ENCODE measurements around the gene KRT16. TPM values are rescaled to one million over a fixed set of nuclear protein-coding genes. Genes with fewer than 3 reads are reported as not detected.

Gene KRT16
- total RNA-seq, 4 donors from 2014 or later: 65.7 to 772 (median 341) TPM

GRCh38 chr17:41653892-41654677 is 41.5 kb upstream of the KRT16 start:
- Histone ChIP-seq H3K9me3 (no peaks in the 10 kb centered on the region), H3K27ac (peak overlapping the region; percentile 99), H3K4me3 (peak overlapping the region; percentile 19), H3K36me3 (no peaks in the 10 kb centered on the region), H3K4me1 (peaks cover 93% of the 10 kb centered on the region), H3K27me3 (no peaks in the 10 kb centered on the region)
- 43% methylated on average over 1 of the region's 14 CpGs for WGBS
- peak in 2 of 3 donors; percentile 75 to 83 for TF ChIP-seq POLR2AphosphoS5 (IDR thresholded peaks at IDR 0.05)
- TF ChIP-seq, protein P1, sequence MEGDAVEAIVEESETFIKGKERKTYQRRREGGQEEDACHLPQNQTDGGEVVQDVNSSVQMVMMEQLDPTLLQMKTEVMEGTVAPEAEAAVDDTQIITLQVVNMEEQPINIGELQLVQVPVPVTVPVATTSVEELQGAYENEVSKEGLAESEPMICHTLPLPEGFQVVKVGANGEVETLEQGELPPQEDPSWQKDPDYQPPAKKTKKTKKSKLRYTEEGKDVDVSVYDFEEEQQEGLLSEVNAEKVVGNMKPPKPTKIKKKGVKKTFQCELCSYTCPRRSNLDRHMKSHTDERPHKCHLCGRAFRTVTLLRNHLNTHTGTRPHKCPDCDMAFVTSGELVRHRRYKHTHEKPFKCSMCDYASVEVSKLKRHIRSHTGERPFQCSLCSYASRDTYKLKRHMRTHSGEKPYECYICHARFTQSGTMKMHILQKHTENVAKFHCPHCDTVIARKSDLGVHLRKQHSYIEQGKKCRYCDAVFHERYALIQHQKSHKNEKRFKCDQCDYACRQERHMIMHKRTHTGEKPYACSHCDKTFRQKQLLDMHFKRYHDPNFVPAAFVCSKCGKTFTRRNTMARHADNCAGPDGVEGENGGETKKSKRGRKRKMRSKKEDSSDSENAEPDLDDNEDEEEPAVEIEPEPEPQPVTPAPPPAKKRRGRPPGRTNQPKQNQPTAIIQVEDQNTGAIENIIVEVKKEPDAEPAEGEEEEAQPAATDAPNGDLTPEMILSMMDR (IDR thresholded peaks at IDR 0.05): no peak
- DNase-seq (ENCODE audit: low spot score in 2 of 2): peak in 1 of 2 donors; percentile 85

- Histone ChIP-seq H3K4me3 (no peak overlapping the region), H3K27me3 (no peaks in the 10 kb centered on the region), H3K4me1 (peaks cover 91% of the 10 kb centered on the region), H3K36me3 (no peaks in the 10 kb centered on the region), H3K9me3 (no peaks in the 10 kb centered on the region), H3K27ac (peak overlapping the region; percentile 99)
- no peak for DNase-seq (ENCODE audit: low spot score in 2 of 2)
- TF ChIP-seq, protein P1 (IDR thresholded peaks at IDR 0.05): no peak
- TF ChIP-seq POLR2AphosphoS5 (IDR thresholded peaks at IDR 0.05): no peak
- TF ChIP-seq EP300 (IDR thresholded peaks at IDR 0.05): no peak
- TF ChIP-seq POLR2A (IDR thresholded peaks at IDR 0.05): no peak
- WGBS: 60% methylated on average over 4 of the region's 5 CpGs
These were observed 40.9 kb upstream of the KRT16 start for GRCh38 chr17:41653421-41653820.

DNA sequence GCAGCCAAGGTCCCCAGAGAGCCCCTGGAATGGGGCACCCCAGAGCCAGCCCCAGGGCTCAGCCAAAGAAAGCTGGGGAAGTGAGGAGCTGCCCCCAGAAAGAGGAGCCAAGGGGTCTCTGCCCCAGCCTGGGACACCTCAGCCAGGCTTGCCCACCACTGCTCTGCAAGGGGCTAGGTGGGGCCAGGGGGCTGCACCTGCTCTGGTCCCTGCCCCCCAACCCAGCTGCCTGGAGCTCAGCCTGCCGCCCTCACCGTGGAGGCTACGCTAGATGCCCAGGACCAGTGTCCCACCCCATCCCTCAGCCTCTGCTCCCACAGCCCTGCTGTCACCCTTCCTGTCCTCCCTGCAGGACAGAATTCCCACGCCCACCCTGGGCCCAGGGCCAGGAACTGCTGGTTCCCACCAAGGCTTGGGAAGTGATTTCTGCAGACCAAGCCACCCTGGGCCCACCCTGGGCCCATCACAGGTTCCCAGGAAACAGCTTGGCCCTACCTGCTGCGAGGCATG is 39.9 kb upstream of the KRT16 start:
- DNase-seq (ENCODE audit: low spot score in 2 of 2): peak in 1 of 2 donors; percentile 64
- peak overlapping the region; percentile 99 for H3K27ac ChIP-seq
- H3K9me3 ChIP-seq: no peaks in the 10 kb centered on the region
- H3K27me3 ChIP-seq: no peaks in the 10 kb centered on the region
- peaks cover 91% of the 10 kb centered on the region for H3K4me1 ChIP-seq
- no peaks in the 10 kb centered on the region for H3K36me3 ChIP-seq
- TF ChIP-seq EP300 (IDR thresholded peaks at IDR 0.05): no peak
- no peak overlapping the region for H3K4me3 ChIP-seq
- 100% methylated on average over 1 of the region's 5 CpGs for WGBS

DNA sequence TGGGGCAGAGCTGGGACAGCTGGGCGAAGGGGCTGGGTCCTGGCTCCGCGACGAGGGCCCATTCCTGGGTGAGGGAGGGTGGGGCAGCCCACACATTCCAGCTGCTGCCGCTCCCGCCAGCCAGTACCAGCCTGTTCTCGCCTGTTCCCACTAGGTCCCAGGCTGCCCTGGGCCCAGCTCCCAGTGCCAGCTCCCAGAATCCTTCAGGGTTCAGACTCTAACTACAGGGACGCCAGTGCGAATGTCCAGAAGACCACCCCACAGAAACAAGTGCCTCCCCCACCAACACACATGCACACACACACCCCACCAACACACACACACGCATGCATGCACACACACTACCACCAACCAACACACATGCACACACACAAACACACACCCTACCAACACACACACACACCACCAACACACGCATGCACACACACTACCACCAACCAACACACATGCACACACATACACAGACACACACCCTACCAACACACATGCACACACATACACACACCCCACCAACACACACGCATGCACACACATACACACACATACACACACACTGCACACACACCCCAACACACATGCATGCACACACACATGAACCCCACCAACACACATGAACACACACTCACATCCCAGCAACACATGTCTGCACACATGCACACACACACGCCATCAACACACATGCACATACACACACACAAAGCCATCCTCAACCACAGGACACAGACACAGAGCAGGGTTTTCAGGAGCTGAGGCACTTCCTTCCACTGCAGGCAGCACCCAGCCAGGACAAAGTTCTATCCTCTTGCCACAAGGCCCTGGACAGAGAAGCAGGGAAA is 39.3 kb upstream of the KRT16 start:
- H3K9me3 ChIP-seq: no peaks in the 10 kb centered on the region
- no peaks in the 10 kb centered on the region for H3K36me3 ChIP-seq
- TF ChIP-seq EP300 (IDR thresholded peaks at IDR 0.05): no peak
- peak in 2 of 3 donors; percentile 49 to 55 for TF ChIP-seq POLR2AphosphoS5 (IDR thresholded peaks at IDR 0.05)
- TF ChIP-seq POLR2A (IDR thresholded peaks at IDR 0.05): no peak
- TF ChIP-seq, protein P1 (IDR thresholded peaks at IDR 0.05): no peak
- H3K27me3 ChIP-seq: no peaks in the 10 kb centered on the region
- DNase-seq (ENCODE audit: low spot score in 2 of 2): peak in 1 of 2 donors; percentile 75
- peak overlapping the region; percentile 99 for H3K27ac ChIP-seq
- peaks cover 87% of the 10 kb centered on the region for H3K4me1 ChIP-seq
- H3K4me3 ChIP-seq: no peak overlapping the region
- WGBS: 67% methylated on average over 12 of the region's 13 CpGs

DNA sequence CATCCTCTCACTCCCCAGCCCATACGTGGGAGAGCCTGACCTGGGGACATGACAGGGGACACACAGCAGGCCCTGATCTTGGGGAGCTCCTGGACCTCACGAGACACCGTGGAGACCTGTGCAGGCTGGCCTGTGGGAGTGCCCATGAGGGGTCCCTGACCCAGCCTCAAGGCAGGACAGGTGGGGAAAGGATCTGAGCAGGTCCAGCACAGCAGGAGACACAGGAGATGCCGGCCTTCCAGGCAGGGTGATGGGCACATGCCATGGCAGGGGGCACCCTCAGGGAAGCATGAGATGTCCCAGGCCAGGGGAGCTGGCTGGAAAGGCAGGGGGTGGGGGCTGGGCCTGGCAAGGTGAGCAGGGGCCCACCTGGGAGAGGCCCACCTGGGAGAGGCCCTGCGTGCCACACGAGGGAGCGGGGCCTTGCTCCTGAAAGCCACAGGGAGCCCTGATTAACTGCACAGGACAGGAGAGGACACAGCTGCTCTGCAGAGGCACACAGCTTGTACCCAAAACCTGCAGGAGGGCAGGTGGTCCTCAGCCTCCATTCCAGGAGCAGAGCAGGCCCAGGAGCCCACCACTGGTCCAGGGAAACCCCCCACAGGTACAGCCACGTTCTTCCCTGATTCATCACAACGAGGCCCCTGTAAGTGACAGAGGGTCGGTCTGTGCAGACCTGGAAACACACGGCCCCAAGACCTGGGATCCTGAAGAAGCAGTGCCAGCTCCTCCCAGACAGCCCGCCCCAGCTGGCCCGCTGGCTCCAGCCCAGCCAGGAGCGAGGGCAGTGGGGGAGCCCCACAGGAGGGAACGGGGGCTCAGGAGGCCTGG is 38.4 kb upstream of the KRT16 start:
- Histone ChIP-seq H3K4me1 (peaks cover 79% of the 10 kb centered on the region), H3K9me3 (no peaks in the 10 kb centered on the region), H3K36me3 (no peaks in the 10 kb centered on the region), H3K27ac (peak overlapping the region; percentile 99), H3K27me3 (no peaks in the 10 kb centered on the region), H3K4me3 (no peak overlapping the region)
- TF ChIP-seq POLR2AphosphoS5 (IDR thresholded peaks at IDR 0.05) (no peak), EP300 (IDR thresholded peaks at IDR 0.05) (no peak), POLR2A (IDR thresholded peaks at IDR 0.05) (no peak)
- TF ChIP-seq, protein P1 (IDR thresholded peaks at IDR 0.05): no peak
- peak in 1 of 2 donors; percentile 64 for DNase-seq (ENCODE audit: low spot score in 2 of 2)
- WGBS: 70% methylated on average over 3 of the region's 15 CpGs
